Colonic mucosa (tissue), 4 donors: ENCODE results near the gene P2RX3. TPM values are rescaled to one million over a fixed set of nuclear protein-coding genes. Genes with fewer than 3 reads are reported as not detected.

ENCODE experiments used
- DNase-seq: peaks from one replicate; pipeline ENCODE4 v3.0.0-alpha.2; 2020
- H3K27ac ChIP-seq: fragments of 200-600 bp; one replicate; pipeline ENCODE4 v1.8.0; 2021
- H3K27me3 ChIP-seq: fragments of 200-600 bp; one replicate; pipeline ENCODE4 v1.8.0; 2021
- H3K36me3 ChIP-seq: fragments of 200-600 bp; one replicate; pipeline ENCODE4 v1.8.0; 2021
- H3K4me1 ChIP-seq: fragments of 200-600 bp; one replicate; pipeline ENCODE4 v1.8.0; 2021; ENCODE audit warnings: mild to moderate bottlenecking
- H3K4me3 ChIP-seq: fragments of 200-600 bp; one replicate; pipeline ENCODE4 v1.8.0; 2021
- H3K9ac ChIP-seq, 2 donors: one replicate each; pipeline ENCODE4 v1.7.0; 2013; ENCODE audit warnings: control low read depth in 2 of 2, low read depth in 2 of 2, low read length in 2 of 2
- H3K9me3 ChIP-seq: fragments of 200-600 bp; one replicate; pipeline ENCODE4 v1.8.0; 2021
- CTCF ChIP-seq: fragments of 200-600 bp; IDR thresholded peaks from one replicate; pipeline ENCODE4 v1.8.0; 2022; ENCODE audit warnings: antibody characterized with exemption, mild to moderate bottlenecking
- intact Hi-C: fragments of 100-400 bp; cut with DNase I; formaldehyde crosslinking; loops from one replicate; pipeline ENCODE4 v1.14.1; 2022
- total RNA-seq, 2 donors: library from RNA; stranded (reverse); fragmentation: NEBNext Ultra II Directional in 1 of 2; extraction: Animal tissue kit (Norgen Biotek cat#: 25700) in 1 of 2; gene quantifications; one replicate each; pipeline ENCODE4 v1.2.1, GENCODE V29; 2021
- donor health status: healthy.
- donor health status: DM: no; HTN: no; CAD: no.
- donor health status: DM: no; HTN: no; CAD: no.

The P2RX3 gene
- total RNA-seq, 2 donors from 2014 or later, result not detected

GRCh38 chr11:57315491-57315890 lies 22.7 kb upstream of the P2RX3 start:
- peaks cover 10% of the 10 kb centered on the region for H3K36me3 ChIP-seq
- intact Hi-C loops, result no loop called here

GRCh38 chr11:57316017-57316416 lies 22.1 kb upstream of the P2RX3 start:
- peaks cover 10% of the 10 kb centered on the region for H3K36me3 ChIP-seq
- no peaks in the 10 kb centered on the region for H3K9me3 ChIP-seq
- TF ChIP-seq CTCF, result no peak
- H3K9ac ChIP-seq, result no peak overlapping the region
- no peaks in the 10 kb centered on the region for H3K27me3 ChIP-seq
- peaks cover 10% of the 10 kb centered on the region for H3K4me1 ChIP-seq
- no peak overlapping the region for H3K4me3 ChIP-seq
- H3K27ac ChIP-seq, result no peak overlapping the region
- intact Hi-C loops, result no loop called here
- DNase-seq, result no peak

More at GRCh38 chr11:57315491-57315890, 22.7 kb upstream of the P2RX3 start:
- no peak overlapping the region for H3K9ac ChIP-seq
- peaks cover 14% of the 10 kb centered on the region for H3K4me1 ChIP-seq
- no peak overlapping the region for H3K27ac ChIP-seq
- H3K27me3 ChIP-seq, result no peaks in the 10 kb centered on the region
- no peak for DNase-seq
- no peak for TF ChIP-seq CTCF
- no peaks in the 10 kb centered on the region for H3K9me3 ChIP-seq
- no peak overlapping the region for H3K4me3 ChIP-seq

GRCh38 chr11:57318178-57318577 lies 20.0 kb upstream of the P2RX3 start:
- no peaks in the 10 kb centered on the region for H3K27me3 ChIP-seq
- peaks cover 10% of the 10 kb centered on the region for H3K36me3 ChIP-seq
- H3K4me3 ChIP-seq, result no peak overlapping the region
- H3K4me1 ChIP-seq, result peaks cover 4% of the 10 kb centered on the region
- no peak overlapping the region for H3K27ac ChIP-seq
- no peaks in the 10 kb centered on the region for H3K9me3 ChIP-seq
- TF ChIP-seq CTCF, result no peak
- intact Hi-C loops, result no loop called here
- H3K9ac ChIP-seq, result peak overlapping the region in 1 of 2 donors; percentile 9
- DNase-seq, result peak; percentile 55

GRCh38 chr11:57320067-57320718 lies 18.0 kb upstream of the P2RX3 start:
- Histone ChIP-seq H3K9ac (no peak overlapping the region), H3K4me1 (peaks cover 4% of the 10 kb centered on the region), H3K36me3 (peaks cover 10% of the 10 kb centered on the region), H3K27ac (no peak overlapping the region), H3K9me3 (no peaks in the 10 kb centered on the region), H3K4me3 (no peak overlapping the region), H3K27me3 (no peaks in the 10 kb centered on the region)
- intact Hi-C loops, result no loop called here
- TF ChIP-seq CTCF, result no peak
- DNase-seq, result no peak

GRCh38 chr11:57320719-57321387 lies 17.3 kb upstream of the P2RX3 start:
- H3K4me1 ChIP-seq, result peaks cover 4% of the 10 kb centered on the region
- no peak for TF ChIP-seq CTCF

More at GRCh38 chr11:57320719-57321387, 17.3 kb upstream of the P2RX3 start:
- Histone ChIP-seq H3K9me3 (no peaks in the 10 kb centered on the region), H3K9ac (peak overlapping the region in 1 of 2 donors; percentile 93), H3K4me3 (no peak overlapping the region), H3K36me3 (peaks cover 10% of the 10 kb centered on the region), H3K27me3 (no peaks in the 10 kb centered on the region), H3K27ac (peak overlapping the region; percentile 98)
- intact Hi-C loops, result no loop called here
- DNase-seq, result peak; percentile 69
